GM12878 (cell line): ENCODE data around the gene RNF152. TPM values are rescaled to one million over a fixed set of nuclear protein-coding genes. Genes with fewer than 3 reads are reported as not detected.
"Not testable (repeated sequence)": the region's sequence is repeated elsewhere in the genome, so short reads cannot be mapped to it uniquely, and the experiment has no call there.

Experiments used
- ATAC-seq: fragments of 200-7000 bp; cut with Tn5 transposase; 3 replicates; pipeline ENCODE4 v1.9.1; 2020; ENCODE audit warnings: mild to moderate bottlenecking, moderate library complexity
- BruUV-seq: library from RNA; stranded (reverse); fragments of 400-500 nt; replicated peaks from 2 replicates; lab custom pipeline; 2021; lab: Mats Ljungman, UMichigan
- CTCF ChIA-PET: fragments of 300-600 bp; sonication (Branson Sonifier 250); formaldehyde crosslinking; extraction: SDS; loops from one replicate; lab custom pipeline; 2021; ENCODE audit warnings: inconsistent platforms; lab: Yijun Ruan, JAX
- POLR2A ChIA-PET: fragments of 350-600 bp; formaldehyde crosslinking; extraction: SDS; loops from one replicate; lab custom pipeline; 2021; ENCODE audit warnings: inconsistent platforms; lab: Charles Lee
- RAD21 ChIA-PET: fragments of 300-600 bp; sonication (Branson Sonifier 250); formaldehyde crosslinking; loops from one replicate; lab custom pipeline; 2023; ENCODE audit warnings: antibody characterized with exemption; ENCODE audit not compliant: unreplicated experiment; lab: Charles Lee
- SMC1A ChIA-PET: fragments of 300-600 bp; sonication (Branson Sonifier 250); formaldehyde crosslinking; loops from one replicate; lab custom pipeline; 2023; ENCODE audit not compliant: unreplicated experiment, uncharacterized antibody; lab: Charles Lee
- DNase-seq: peaks from one replicate; pipeline ENCODE4 v3.0.0-alpha.2; 2011; ENCODE audit warnings: low read depth, low spot score
- FAIRE-seq: peaks from 3 replicates; lab custom pipeline; 2011; peaks lifted over from hg19 to GRCh38; lab: Jason Lieb, UNC
- H2AFZ ChIP-seq: 2 replicates; pipeline ENCODE4 v1.6.0; 2011; ENCODE audit warnings: low read depth, low read length, control low read depth; ENCODE audit not compliant: control insufficient read depth
- H3K27ac ChIP-seq: 2 replicates; pipeline ENCODE4 v1.5.1; 2011; ENCODE audit warnings: control low read depth; ENCODE audit not compliant: control insufficient read depth, insufficient read depth
- H3K27me3 ChIP-seq, 2 experiments: replicated peaks in 1 of 2; 2 replicates each; pipeline versions ENCODE4 v1.6.0 to v1.6.1; 2011; ENCODE audit warnings: low read length in 1 of 2; ENCODE audit not compliant: control insufficient read depth in 2 of 2, insufficient read depth in 2 of 2
- H3K36me3 ChIP-seq, 2 experiments: 2 replicates each; pipeline ENCODE4 v1.5.1; 2011; ENCODE audit warnings: low read length in 1 of 2; ENCODE audit not compliant: control insufficient read depth in 2 of 2, insufficient read depth in 2 of 2
- H3K4me1 ChIP-seq: 2 replicates; pipeline ENCODE4 v1.6.1; 2011; ENCODE audit warnings: mild to moderate bottlenecking, low read length, moderate library complexity, mixed read lengths; ENCODE audit not compliant: control insufficient read depth, insufficient read depth
- H3K4me2 ChIP-seq: 2 replicates; pipeline ENCODE4 v1.6.0; 2011; ENCODE audit warnings: control low read depth; ENCODE audit not compliant: control insufficient read depth, insufficient read depth
- H3K4me3 ChIP-seq: fragments of 200-600 bp; sonication (generic); 2 replicates; pipeline ENCODE4 v1.5.1; 2016
- H3K79me2 ChIP-seq: 2 replicates; pipeline ENCODE4 v1.6.0; 2011; ENCODE audit warnings: low read length; ENCODE audit not compliant: control insufficient read depth, insufficient read depth
- H3K9ac ChIP-seq: 2 replicates; pipeline ENCODE4 v1.8.0; 2011; ENCODE audit warnings: low read length, control low read depth, mixed read lengths; ENCODE audit not compliant: control insufficient read depth, insufficient read depth
- H3K9me3 ChIP-seq: replicated peaks from 3 replicates; pipeline ENCODE4 v1.5.1; 2011; ENCODE audit warnings: mild to moderate bottlenecking, low read length; ENCODE audit not compliant: control insufficient read depth, insufficient read depth
- H4K20me1 ChIP-seq: 2 replicates; pipeline ENCODE4 v1.6.0; 2011; ENCODE audit not compliant: control insufficient read depth, insufficient read depth
- CBX5 ChIP-seq: sonication (generic); IDR thresholded peaks from 2 replicates; pipeline ENCODE4 v1.6.1; 2016; ENCODE audit warnings: low read depth, moderate library complexity, mild to moderate bottlenecking, inconsistent platforms
- FOXM1 ChIP-seq: IDR thresholded peaks from 2 replicates; pipeline ENCODE4 v1.6.1; 2012; ENCODE audit warnings: low read depth, mild to moderate bottlenecking, inconsistent platforms, low read length, moderate library complexity
- NR2F1 ChIP-seq: fragments of 450-650 bp; conservative IDR thresholded peaks from 2 replicates; pipeline ENCODE4 v1.6.1; 2017; ENCODE audit warnings: mild to moderate bottlenecking
- PML ChIP-seq: IDR thresholded peaks from 2 replicates; pipeline ENCODE4 v1.6.1; 2012; ENCODE audit warnings: low read length, inconsistent platforms
- SMAD5 ChIP-seq: IDR thresholded peaks from 2 replicates; pipeline ENCODE4 v1.6.1; 2016; ENCODE audit warnings: antibody characterized with exemption, low read depth
- SPI1 ChIP-seq: IDR thresholded peaks from 2 replicates; pipeline ENCODE4 v1.6.1; 2011; ENCODE audit warnings: low read depth, mild to moderate bottlenecking, low read length, moderate library complexity, borderline replicate concordance; ENCODE audit not compliant: insufficient read depth
- TCF12 ChIP-seq: IDR thresholded peaks from 2 replicates; pipeline ENCODE4 v1.6.1; 2011; ENCODE audit warnings: low read depth, mild to moderate bottlenecking, low read length
- in situ Hi-C: fragments of 300-500 bp; cut with MboI; formaldehyde crosslinking; loops from 9 replicates; pipeline ENCODE4 v1.14.3; 2018; ENCODE audit warnings: mixed read lengths
- intact Hi-C: fragments of 100-400 bp; cut with micrococcal nuclease; formaldehyde crosslinking; loops from one replicate; pipeline ENCODE4 v1.14.2; 2022; ENCODE audit not compliant: unreplicated experiment
- polyA plus RNA-seq, 11 experiments: library from polyadenylated mRNA; depleted of rRNA in 4 of 11; unstranded in 6 of 11; stranded (reverse) in 5 of 11; fragments of >200 nt; fragmentation: Nextera tagmentation in 4 of 11; fragmentation: Illumina TruSeq in 1 of 11; extraction: Ambion mirVana in 4 of 11; extraction: Trizol in 1 of 11; gene quantifications; 1 replicate in 1 of 11; 2 replicates in 10 of 11; pipeline versions ENCODE4 v1.2.1 to v1.2.3, GENCODE V29; 2011 to 2016; ENCODE audit warnings: inconsistent platforms in 2 of 11, missing spikeins in 2 of 11, low read depth in 1 of 11
- total RNA-seq, 4 experiments: library from RNA; depleted of rRNA in 3 of 4; stranded (reverse); fragments of >200 nt in 3 of 4; fragmentation: Illumina TruSeq in 1 of 4; extraction: Trizol in 1 of 4; gene quantifications; 2 replicates each; pipeline versions ENCODE4 v1.2.1 to v1.2.3, GENCODE V29; 2013 to 2021
- TF ChIP-seq, protein P1 (sequence below): fragments of 450-650 bp; IDR thresholded peaks from 2 replicates; pipeline ENCODE4 v1.6.1; 2017; ENCODE audit warnings: borderline replicate concordance
- TF ChIP-seq, protein P2 (sequence below): fragments of 150-350 bp; IDR thresholded peaks from 2 replicates; pipeline ENCODE4 v1.6.1; 2014; ENCODE audit warnings: mild to moderate bottlenecking, low read depth, low read length
- TF ChIP-seq, protein P3 (sequence below): fragments of 450-650 bp; IDR thresholded peaks from 2 replicates; pipeline ENCODE4 v1.6.1; 2018; ENCODE audit warnings: mild to moderate bottlenecking, low read depth, moderate library complexity; ENCODE audit not compliant: partially characterized antibody
- TF ChIP-seq, protein P4 (sequence below): IDR thresholded peaks from 2 replicates; pipeline ENCODE4 v1.6.1; 2011; ENCODE audit warnings: low read depth, low read length, improper control_type of control experiment, borderline replicate concordance

RNF152 gene
- total and polyA plus RNA-seq, 10 of the 15 experiments (the other 5 are each of a cell fraction or from before 2014, with no cell fraction given): under 0.01 to 0.07 (median 0.03) TPM; not detected in 7

DNA sequence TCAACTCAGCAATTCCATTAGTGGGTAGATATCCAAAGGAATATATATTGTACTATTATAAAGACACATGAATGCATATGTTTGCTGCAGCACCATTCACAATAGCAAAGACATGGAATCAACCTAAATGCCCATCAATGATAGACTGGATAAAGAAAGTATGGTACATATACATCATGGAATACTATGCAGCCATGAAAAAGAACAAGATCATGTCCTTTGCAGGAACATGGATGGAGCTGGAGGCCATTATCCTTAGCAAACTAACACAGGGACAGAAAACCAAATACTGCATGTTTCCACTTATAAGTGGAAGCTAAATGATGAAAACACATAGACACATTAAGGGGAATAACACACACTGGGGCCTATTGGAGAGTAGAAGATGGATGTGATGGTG is 116.6 kb downstream of the RNF152 start:
- CTCF ChIA-PET, H3K36me3 ChIP-seq, H3K4me2 ChIP-seq, DNase-seq, H3K79me2 ChIP-seq, BruUV-seq, H4K20me1 ChIP-seq, H3K9ac ChIP-seq, RAD21 ChIA-PET, H3K27ac ChIP-seq, H3K4me1 ChIP-seq, in situ Hi-C loops, H2AFZ ChIP-seq, H3K27me3 ChIP-seq, H3K4me3 ChIP-seq, intact Hi-C loops, ATAC-seq, FAIRE-seq, H3K9me3 ChIP-seq: not testable (repeated sequence)
- ChIA-PET SMC1A (interaction anchor here (0.6 kb wide), 1 partner anchor 83 kb away, joined by 3 read pairs; no protein-coding TSS in a partner anchor), POLR2A (interaction anchor here (0.7 kb wide), 1 partner anchor 624 kb away, joined by 4 read pairs; no protein-coding TSS in a partner anchor)

DNA sequence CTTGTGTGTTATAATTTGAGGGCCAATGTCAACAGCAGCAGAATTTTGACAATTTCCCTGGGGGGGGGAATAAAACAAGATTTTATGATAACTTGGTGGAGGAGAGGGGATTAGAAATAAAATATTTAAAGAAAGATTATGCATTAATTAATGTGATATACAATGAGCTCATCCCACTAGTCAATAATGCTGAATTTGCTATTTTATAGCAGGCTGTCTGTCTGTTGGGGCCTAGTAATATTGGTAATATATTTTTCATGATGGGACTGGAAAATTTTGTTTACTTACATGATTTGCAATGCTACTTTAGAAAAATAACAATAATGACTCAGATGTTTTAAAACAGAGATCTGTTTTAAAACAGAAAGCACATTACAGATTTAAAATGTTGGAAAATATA is 118.0 kb downstream of the RNF152 start:
- Histone ChIP-seq H3K9me3 (peaks cover 1% of the 10 kb centered on the region; the same call in 2 of the 3 replicates), H2AFZ (no peak overlapping the region), H3K4me2 (no peak overlapping the region), H4K20me1 (no peaks in the 10 kb centered on the region), H3K27me3 (no peaks in the 10 kb centered on the region), H3K36me3 (no peaks in the 10 kb centered on the region), H3K9ac (no peak overlapping the region), H3K27ac (no peak overlapping the region), H3K4me1 (no peaks in the 10 kb centered on the region), H3K79me2 (no peaks in the 10 kb centered on the region), H3K4me3 (no peak overlapping the region)
- ATAC-seq: no peak
- ChIA-PET SMC1A (interaction anchor here (0.7 to 1.3 kb wide), 3 partner anchors 10 to 62 kb away, joined by 3 to 4 read pairs (median 3); no protein-coding TSS in a partner anchor), POLR2A (interaction anchor here (0.6 to 0.8 kb wide), 2 partner anchors 42 to 150 kb away, joined by 3 read pairs; no protein-coding TSS in a partner anchor), RAD21 (no interaction called here), CTCF (no interaction called here)
- intact Hi-C loops (loop anchor here (1.0 kb wide), 1 partner anchor 13 kb away; no protein-coding TSS in a partner anchor), in situ Hi-C loops (no loop called here)
- BruUV-seq: no TSS peak
- DNase-seq: no peak
- no peak for FAIRE-seq
- TF ChIP-seq, protein P1, sequence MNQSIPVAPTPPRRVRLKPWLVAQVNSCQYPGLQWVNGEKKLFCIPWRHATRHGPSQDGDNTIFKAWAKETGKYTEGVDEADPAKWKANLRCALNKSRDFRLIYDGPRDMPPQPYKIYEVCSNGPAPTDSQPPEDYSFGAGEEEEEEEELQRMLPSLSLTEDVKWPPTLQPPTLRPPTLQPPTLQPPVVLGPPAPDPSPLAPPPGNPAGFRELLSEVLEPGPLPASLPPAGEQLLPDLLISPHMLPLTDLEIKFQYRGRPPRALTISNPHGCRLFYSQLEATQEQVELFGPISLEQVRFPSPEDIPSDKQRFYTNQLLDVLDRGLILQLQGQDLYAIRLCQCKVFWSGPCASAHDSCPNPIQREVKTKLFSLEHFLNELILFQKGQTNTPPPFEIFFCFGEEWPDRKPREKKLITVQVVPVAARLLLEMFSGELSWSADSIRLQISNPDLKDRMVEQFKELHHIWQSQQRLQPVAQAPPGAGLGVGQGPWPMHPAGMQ: no peak
- TF ChIP-seq SPI1 (no peak), NR2F1 (no peak), CBX5 (no peak), TCF12 (no peak), FOXM1 (no peak), PML (no peak), SMAD5 (no peak)
- TF ChIP-seq, protein P2, sequence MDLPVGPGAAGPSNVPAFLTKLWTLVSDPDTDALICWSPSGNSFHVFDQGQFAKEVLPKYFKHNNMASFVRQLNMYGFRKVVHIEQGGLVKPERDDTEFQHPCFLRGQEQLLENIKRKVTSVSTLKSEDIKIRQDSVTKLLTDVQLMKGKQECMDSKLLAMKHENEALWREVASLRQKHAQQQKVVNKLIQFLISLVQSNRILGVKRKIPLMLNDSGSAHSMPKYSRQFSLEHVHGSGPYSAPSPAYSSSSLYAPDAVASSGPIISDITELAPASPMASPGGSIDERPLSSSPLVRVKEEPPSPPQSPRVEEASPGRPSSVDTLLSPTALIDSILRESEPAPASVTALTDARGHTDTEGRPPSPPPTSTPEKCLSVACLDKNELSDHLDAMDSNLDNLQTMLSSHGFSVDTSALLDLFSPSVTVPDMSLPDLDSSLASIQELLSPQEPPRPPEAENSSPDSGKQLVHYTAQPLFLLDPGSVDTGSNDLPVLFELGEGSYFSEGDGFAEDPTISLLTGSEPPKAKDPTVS: no peak
- TF ChIP-seq, protein P3, sequence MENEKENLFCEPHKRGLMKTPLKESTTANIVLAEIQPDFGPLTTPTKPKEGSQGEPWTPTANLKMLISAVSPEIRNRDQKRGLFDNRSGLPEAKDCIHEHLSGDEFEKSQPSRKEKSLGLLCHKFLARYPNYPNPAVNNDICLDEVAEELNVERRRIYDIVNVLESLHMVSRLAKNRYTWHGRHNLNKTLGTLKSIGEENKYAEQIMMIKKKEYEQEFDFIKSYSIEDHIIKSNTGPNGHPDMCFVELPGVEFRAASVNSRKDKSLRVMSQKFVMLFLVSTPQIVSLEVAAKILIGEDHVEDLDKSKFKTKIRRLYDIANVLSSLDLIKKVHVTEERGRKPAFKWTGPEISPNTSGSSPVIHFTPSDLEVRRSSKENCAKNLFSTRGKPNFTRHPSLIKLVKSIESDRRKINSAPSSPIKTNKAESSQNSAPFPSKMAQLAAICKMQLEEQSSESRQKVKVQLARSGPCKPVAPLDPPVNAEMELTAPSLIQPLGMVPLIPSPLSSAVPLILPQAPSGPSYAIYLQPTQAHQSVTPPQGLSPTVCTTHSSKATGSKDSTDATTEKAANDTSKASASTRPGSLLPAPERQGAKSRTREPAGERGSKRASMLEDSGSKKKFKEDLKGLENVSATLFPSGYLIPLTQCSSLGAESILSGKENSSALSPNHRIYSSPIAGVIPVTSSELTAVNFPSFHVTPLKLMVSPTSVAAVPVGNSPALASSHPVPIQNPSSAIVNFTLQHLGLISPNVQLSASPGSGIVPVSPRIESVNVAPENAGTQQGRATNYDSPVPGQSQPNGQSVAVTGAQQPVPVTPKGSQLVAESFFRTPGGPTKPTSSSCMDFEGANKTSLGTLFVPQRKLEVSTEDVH: no peak
- TF ChIP-seq, protein P4, sequence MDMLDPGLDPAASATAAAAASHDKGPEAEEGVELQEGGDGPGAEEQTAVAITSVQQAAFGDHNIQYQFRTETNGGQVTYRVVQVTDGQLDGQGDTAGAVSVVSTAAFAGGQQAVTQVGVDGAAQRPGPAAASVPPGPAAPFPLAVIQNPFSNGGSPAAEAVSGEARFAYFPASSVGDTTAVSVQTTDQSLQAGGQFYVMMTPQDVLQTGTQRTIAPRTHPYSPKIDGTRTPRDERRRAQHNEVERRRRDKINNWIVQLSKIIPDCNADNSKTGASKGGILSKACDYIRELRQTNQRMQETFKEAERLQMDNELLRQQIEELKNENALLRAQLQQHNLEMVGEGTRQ: no peak
